Left lung (tissue), 10 donors: Measurements from ENCODE around the gene BSPRY. TPM values are rescaled to one million over a fixed set of nuclear protein-coding genes. Genes with fewer than 3 reads are reported as not detected.

Experiments used
- ATAC-seq: fragments of 200-7000 bp; cut with Tn5 transposase; one replicate; pipeline ENCODE4 v1.9.1; 2020; ENCODE audit warnings: moderate library complexity
- DNase-seq, 4 donors: peaks; one replicate each; pipeline ENCODE4 v3.0.0-alpha.2; 2013 to 2020
- H3K27ac ChIP-seq, 2 donors: fragments of 200-600 bp; sonication (generic) in 1 of 2; one replicate each; pipeline versions ENCODE4 v1.5.0 to v1.8.0; 2020 to 2021
- H3K27me3 ChIP-seq, 2 donors: fragments of 200-600 bp; sonication (generic) in 1 of 2; one replicate each; pipeline versions ENCODE4 v1.5.0 to v1.8.0; 2020 to 2021
- H3K36me3 ChIP-seq, 2 donors: fragments of 200-600 bp; sonication (generic) in 1 of 2; one replicate each; pipeline versions ENCODE4 v1.5.0 to v1.8.0; 2020 to 2021
- H3K4me1 ChIP-seq, 2 donors: fragments of 200-600 bp; one replicate each; pipeline ENCODE4 v1.8.0; 2021
- H3K4me3 ChIP-seq, 2 donors: fragments of 200-600 bp; sonication (generic) in 1 of 2; one replicate each; pipeline versions ENCODE4 v1.5.0 to v1.8.0; 2020 to 2021; ENCODE audit warnings: mild to moderate bottlenecking in 1 of 2
- H3K9me3 ChIP-seq, 2 donors: fragments of 200-600 bp; sonication (generic) in 1 of 2; one replicate each; pipeline versions ENCODE4 v1.5.0 to v1.8.0; 2020 to 2021
- intact Hi-C, 2 donors: fragments of 100-400 bp; cut with DNase I; formaldehyde crosslinking; loops; one replicate each; pipeline versions ENCODE4 v1.11.2 to v1.14.2; 2022
- polyA plus RNA-seq, 6 donors: library from polyadenylated mRNA; unstranded; fragments of 120-200 nt; gene quantifications; one replicate each; pipeline ENCODE4 v1.2.1, GENCODE V29; 2013; ENCODE audit not compliant: insufficient read length in 6 of 6
- total RNA-seq, 2 donors: library from RNA; stranded (reverse); fragmentation: NEBNext Ultra II Directional; extraction: Animal tissue kit (Norgen Biotek cat#: 25700); gene quantifications; one replicate each; pipeline ENCODE4 v1.2.1, GENCODE V29; 2021
- TF ChIP-seq, protein P1 (sequence below), 2 donors: fragments of 200-600 bp; sonication (generic) in 1 of 2; IDR thresholded peaks; one replicate each; pipeline versions ENCODE4 v1.5.0 to v1.8.0; 2021; ENCODE audit warnings: antibody characterized with exemption in 2 of 2
- donor health status: DM: no; HTN: yes; CAD: no.
- donor health status: DM: no; HTN: no; CAD: no.

BSPRY gene
- total and polyA plus RNA-seq, 8 donors = 7.5 to 17.9 (median 8.4) TPM

DNA sequence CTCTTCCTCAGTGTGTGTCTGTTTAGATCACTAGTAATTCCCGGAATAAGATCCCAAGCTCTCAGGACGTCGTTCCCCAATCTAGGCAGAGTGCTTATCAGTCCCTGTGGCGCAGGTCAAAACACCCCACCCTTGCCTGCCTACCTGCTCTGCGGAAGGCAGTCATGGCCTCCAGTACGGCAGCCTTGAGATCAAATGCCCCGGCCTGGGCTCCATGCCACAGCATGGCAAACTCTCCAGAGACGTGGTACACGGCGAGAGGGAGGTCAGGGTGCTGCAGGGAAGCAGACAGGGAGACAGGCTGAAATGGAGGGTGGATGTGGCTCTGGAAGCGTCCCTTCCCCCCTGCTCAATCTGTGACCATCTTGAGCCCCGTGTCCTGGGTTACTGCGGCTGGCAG, 39.5 kb downstream of the BSPRY start:
- Histone ChIP-seq H3K36me3 (peaks cover 0 to 75% of the 10 kb centered on the region in 2 donors), H3K4me3 (no peak overlapping the region), H3K27me3 (no peaks in the 10 kb centered on the region), H3K9me3 (no peaks in the 10 kb centered on the region), H3K27ac (no peak overlapping the region), H3K4me1 (no peaks in the 10 kb centered on the region)
- TF ChIP-seq, protein P1, sequence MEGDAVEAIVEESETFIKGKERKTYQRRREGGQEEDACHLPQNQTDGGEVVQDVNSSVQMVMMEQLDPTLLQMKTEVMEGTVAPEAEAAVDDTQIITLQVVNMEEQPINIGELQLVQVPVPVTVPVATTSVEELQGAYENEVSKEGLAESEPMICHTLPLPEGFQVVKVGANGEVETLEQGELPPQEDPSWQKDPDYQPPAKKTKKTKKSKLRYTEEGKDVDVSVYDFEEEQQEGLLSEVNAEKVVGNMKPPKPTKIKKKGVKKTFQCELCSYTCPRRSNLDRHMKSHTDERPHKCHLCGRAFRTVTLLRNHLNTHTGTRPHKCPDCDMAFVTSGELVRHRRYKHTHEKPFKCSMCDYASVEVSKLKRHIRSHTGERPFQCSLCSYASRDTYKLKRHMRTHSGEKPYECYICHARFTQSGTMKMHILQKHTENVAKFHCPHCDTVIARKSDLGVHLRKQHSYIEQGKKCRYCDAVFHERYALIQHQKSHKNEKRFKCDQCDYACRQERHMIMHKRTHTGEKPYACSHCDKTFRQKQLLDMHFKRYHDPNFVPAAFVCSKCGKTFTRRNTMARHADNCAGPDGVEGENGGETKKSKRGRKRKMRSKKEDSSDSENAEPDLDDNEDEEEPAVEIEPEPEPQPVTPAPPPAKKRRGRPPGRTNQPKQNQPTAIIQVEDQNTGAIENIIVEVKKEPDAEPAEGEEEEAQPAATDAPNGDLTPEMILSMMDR (IDR thresholded peaks at IDR 0.05) = no peak
- ATAC-seq (no peak), DNase-seq (no peak)
- intact Hi-C loops = no loop called here

DNA sequence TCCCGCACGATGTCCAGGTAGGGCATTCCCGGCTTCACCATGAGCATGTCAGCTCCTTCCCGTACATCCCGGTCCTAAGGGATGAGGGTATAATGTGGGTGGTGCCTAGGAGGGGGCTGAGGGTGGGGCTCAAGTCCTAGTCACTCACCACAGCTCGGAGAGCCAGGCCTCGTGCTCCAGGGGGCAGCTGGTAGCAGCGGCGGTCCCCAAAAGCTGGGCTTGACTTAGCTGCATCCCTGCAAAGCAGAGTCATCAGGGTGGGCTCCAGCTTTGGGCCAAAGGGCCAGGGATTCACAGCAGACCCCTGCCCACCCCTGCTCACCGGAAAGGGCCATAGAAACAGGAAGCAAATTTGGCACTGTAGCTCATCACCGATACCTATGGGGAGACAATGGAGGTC, 40.1 kb downstream of the BSPRY start:
- peaks cover 0 to 75% of the 10 kb centered on the region in 2 donors for H3K36me3 ChIP-seq

GRCh38 chr9:113390192-113390960, 41.0 kb downstream of the BSPRY start:
- TF ChIP-seq, protein P1 (IDR thresholded peaks at IDR 0.05) = no peak
- intact Hi-C loops = no loop called here

More for the DNA sequence above, 40.1 kb downstream of the BSPRY start:
- Histone ChIP-seq H3K27me3 (no peaks in the 10 kb centered on the region), H3K27ac (no peak overlapping the region), H3K9me3 (no peaks in the 10 kb centered on the region), H3K4me3 (no peak overlapping the region), H3K4me1 (no peaks in the 10 kb centered on the region)
- DNase-seq (no peak), ATAC-seq (no peak)
- TF ChIP-seq, protein P1 (IDR thresholded peaks at IDR 0.05) = no peak
- intact Hi-C loops = no loop called here

DNA sequence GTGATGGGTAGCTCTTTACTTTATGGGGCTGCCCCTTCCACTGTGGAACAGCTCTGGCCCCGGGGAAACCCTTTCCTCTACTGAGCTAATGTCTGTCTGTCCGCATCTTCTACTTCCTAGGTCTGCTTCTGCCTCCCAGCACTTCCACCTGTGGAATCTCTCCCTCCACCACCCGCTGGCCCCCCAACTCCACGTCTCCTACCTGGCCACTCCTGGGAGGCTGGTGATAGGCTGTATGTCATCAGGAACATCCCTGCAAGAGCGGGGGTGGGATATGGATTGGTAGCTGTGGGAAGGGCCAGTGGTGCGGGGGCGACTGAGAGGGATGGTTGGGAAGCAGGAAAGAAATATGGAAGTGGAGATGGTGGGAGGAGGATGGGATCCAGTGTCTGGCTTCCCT, 42.6 kb downstream of the BSPRY start:
- Histone ChIP-seq H3K4me1 (no peaks in the 10 kb centered on the region), H3K9me3 (no peaks in the 10 kb centered on the region), H3K27me3 (no peaks in the 10 kb centered on the region), H3K36me3 (peaks cover 0 to 65% of the 10 kb centered on the region in 2 donors), H3K27ac (no peak overlapping the region), H3K4me3 (no peak overlapping the region)
- no peak for ATAC-seq
- no peak for DNase-seq
- TF ChIP-seq, protein P1 (IDR thresholded peaks at IDR 0.05) = no peak
- intact Hi-C loops = no loop called here

More at GRCh38 chr9:113390192-113390960, 41.0 kb downstream of the BSPRY start:
- ATAC-seq = no peak
- H3K36me3 ChIP-seq = peaks cover 0 to 74% of the 10 kb centered on the region in 2 donors
- no peaks in the 10 kb centered on the region for H3K9me3 ChIP-seq
- H3K27ac ChIP-seq = no peak overlapping the region
- no peaks in the 10 kb centered on the region for H3K27me3 ChIP-seq
- H3K4me3 ChIP-seq = no peak overlapping the region
- DNase-seq = no peak
- H3K4me1 ChIP-seq = no peaks in the 10 kb centered on the region

GRCh38 chr9:113393281-113393680, 43.9 kb downstream of the BSPRY start:
- Histone ChIP-seq H3K36me3 (peaks cover 0 to 52% of the 10 kb centered on the region in 2 donors), H3K4me3 (no peak overlapping the region), H3K9me3 (no peaks in the 10 kb centered on the region), H3K4me1 (no peaks in the 10 kb centered on the region), H3K27ac (no peak overlapping the region), H3K27me3 (no peaks in the 10 kb centered on the region)
- TF ChIP-seq, protein P1 (IDR thresholded peaks at IDR 0.05) = no peak
- intact Hi-C loops = no loop called here
- ATAC-seq = no peak
- no peak for DNase-seq
